ENCODE measurements around the gene SKOR1. TPM values are rescaled to one million over a fixed set of nuclear protein-coding genes. Genes with fewer than 3 reads are reported as not detected.
A peak's percentile ranks its signal among the peaks of the same experiment; 100 is the strongest.

The SKOR1 gene
- total RNA-seq, 1 experiment from 2014 or later, result 0.81 TPM

DNA sequence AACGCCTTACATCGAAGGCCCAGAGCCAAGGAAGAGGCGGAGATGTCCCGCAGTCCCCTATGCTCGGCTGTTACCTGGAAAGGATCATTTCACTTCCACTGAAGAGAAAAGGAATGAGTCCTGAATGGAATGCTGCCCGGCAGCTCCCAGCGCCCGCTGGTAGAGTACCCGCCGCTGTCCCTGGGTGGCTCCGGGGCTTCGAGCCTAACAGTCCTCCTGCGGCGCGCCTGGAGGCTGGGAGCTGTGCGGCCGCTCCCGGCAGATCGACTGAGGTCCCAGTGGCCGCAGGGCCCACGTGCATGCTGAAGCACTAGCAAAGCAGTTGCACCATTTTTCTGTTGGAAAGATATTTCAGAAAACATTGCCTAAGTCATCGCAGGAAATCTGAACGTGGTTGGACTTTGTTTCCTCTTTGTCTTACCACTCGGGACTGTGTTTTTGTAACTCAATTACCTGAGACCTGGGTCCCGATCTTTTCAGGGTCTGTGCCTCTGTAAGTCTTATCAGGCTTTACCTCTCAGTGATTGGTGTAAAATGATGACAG is 13.6 kb downstream of the SKOR1 start:
- intact Hi-C loops (cut with micrococcal nuclease), result loop anchor here (10.0 kb wide), 3 partner anchors 314 to 594 kb away; partner anchors contain the start of gene C15orf61
- Histone ChIP-seq H3K9me3 (ENCODE audit: control insufficient read depth in 1 of 2, insufficient read depth in 1 of 2, low read depth in 1 of 2, low read length in 2 of 2) (no peaks in the 10 kb centered on the region), H3K36me3 (ENCODE audit: control insufficient read depth in 1 of 2, insufficient read depth in 2 of 2, low read length in 2 of 2) (no peaks in the 10 kb centered on the region), H3K4me1 (ENCODE audit: control insufficient read depth in 1 of 2, insufficient read depth in 2 of 2, low read length in 2 of 2) (peaks cover 4 to 27% of the 10 kb centered on the region in 2 experiments; a peak in 3 of 4 replicates), H3K9me2 (ENCODE audit: insufficient read depth) (no peaks in the 10 kb centered on the region), H3K9ac (ENCODE audit: low read length) (peak overlapping the region; percentile 80; the same call in 1 of the 2 replicates), H3K4me3 (replicated peaks in 1 of 2; ENCODE audit: low read depth in 1 of 2, low read length in 2 of 2) (peak overlapping the region in 1 of 2 experiments; percentile 72; a peak in 1 of 4 replicates), H3K27me3 (ENCODE audit: insufficient read depth, low read length) (no peaks in the 10 kb centered on the region), H3K27ac (ENCODE audit: low read depth, low read length) (no peak overlapping the region), H2AFZ (ENCODE audit: low read depth, low read length, poor library complexity, severe bottlenecking) (peak overlapping the region; percentile 92), H4K20me1 (ENCODE audit: insufficient read depth) (no peaks in the 10 kb centered on the region), H3K4me2 (ENCODE audit: low read length) (peak overlapping the region; percentile 98), H3K79me2 (ENCODE audit: insufficient read depth, low read length) (no peaks in the 10 kb centered on the region)
- ChIA-PET POLR2A (no interaction called here), CTCF (no interaction called here), RAD21 (ENCODE audit: low non-redundant PET in 1 of 2, low total read pairs in 2 of 2, uncharacterized antibody in 2 of 2, unreplicated experiment in 2 of 2) (no interaction called here)
- TF ChIP-seq ZFX (IDR thresholded peaks at IDR 0.05) (no peak), POLR2AphosphoS5 (IDR thresholded peaks at IDR 0.05; ENCODE audit: low read depth, low read length) (no peak), TCF7L2 (IDR thresholded peaks at IDR 0.05; ENCODE audit: borderline replicate concordance, extremely low read depth, insufficient read depth, insufficient read length) (no peak), JUND (IDR thresholded peaks at IDR 0.05) (no peak), ELF1 (IDR thresholded peaks at IDR 0.05; ENCODE audit: borderline replicate concordance, low read depth) (no peak), POLR2A (IDR thresholded peaks at IDR 0.05; ENCODE audit: borderline replicate concordance, extremely low read depth, insufficient read depth, insufficient read length) (no peak), EGR1 (IDR thresholded peaks at IDR 0.05; ENCODE audit: low read depth) (no peak), CBX3 (IDR thresholded peaks at IDR 0.05; ENCODE audit: low read depth) (no peak), SRF (IDR thresholded peaks at IDR 0.05; ENCODE audit: low read depth) (no peak), RAD21 (IDR thresholded peaks at IDR 0.05; ENCODE audit: low read depth) (no peak)
- TF ChIP-seq, protein P1, sequence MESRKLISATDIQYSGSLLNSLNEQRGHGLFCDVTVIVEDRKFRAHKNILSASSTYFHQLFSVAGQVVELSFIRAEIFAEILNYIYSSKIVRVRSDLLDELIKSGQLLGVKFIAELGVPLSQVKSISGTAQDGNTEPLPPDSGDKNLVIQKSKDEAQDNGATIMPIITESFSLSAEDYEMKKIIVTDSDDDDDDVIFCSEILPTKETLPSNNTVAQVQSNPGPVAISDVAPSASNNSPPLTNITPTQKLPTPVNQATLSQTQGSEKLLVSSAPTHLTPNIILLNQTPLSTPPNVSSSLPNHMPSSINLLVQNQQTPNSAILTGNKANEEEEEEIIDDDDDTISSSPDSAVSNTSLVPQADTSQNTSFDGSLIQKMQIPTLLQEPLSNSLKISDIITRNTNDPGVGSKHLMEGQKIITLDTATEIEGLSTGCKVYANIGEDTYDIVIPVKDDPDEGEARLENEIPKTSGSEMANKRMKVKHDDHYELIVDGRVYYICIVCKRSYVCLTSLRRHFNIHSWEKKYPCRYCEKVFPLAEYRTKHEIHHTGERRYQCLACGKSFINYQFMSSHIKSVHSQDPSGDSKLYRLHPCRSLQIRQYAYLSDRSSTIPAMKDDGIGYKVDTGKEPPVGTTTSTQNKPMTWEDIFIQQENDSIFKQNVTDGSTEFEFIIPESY (IDR thresholded peaks at IDR 0.05; ENCODE audit: extremely low read depth, insufficient replicate concordance, low read length), result no peak
- TF ChIP-seq, protein P2, sequence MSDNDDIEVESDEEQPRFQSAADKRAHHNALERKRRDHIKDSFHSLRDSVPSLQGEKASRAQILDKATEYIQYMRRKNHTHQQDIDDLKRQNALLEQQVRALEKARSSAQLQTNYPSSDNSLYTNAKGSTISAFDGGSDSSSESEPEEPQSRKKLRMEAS (IDR thresholded peaks at IDR 0.05), result no peak
- TF ChIP-seq, protein P3, sequence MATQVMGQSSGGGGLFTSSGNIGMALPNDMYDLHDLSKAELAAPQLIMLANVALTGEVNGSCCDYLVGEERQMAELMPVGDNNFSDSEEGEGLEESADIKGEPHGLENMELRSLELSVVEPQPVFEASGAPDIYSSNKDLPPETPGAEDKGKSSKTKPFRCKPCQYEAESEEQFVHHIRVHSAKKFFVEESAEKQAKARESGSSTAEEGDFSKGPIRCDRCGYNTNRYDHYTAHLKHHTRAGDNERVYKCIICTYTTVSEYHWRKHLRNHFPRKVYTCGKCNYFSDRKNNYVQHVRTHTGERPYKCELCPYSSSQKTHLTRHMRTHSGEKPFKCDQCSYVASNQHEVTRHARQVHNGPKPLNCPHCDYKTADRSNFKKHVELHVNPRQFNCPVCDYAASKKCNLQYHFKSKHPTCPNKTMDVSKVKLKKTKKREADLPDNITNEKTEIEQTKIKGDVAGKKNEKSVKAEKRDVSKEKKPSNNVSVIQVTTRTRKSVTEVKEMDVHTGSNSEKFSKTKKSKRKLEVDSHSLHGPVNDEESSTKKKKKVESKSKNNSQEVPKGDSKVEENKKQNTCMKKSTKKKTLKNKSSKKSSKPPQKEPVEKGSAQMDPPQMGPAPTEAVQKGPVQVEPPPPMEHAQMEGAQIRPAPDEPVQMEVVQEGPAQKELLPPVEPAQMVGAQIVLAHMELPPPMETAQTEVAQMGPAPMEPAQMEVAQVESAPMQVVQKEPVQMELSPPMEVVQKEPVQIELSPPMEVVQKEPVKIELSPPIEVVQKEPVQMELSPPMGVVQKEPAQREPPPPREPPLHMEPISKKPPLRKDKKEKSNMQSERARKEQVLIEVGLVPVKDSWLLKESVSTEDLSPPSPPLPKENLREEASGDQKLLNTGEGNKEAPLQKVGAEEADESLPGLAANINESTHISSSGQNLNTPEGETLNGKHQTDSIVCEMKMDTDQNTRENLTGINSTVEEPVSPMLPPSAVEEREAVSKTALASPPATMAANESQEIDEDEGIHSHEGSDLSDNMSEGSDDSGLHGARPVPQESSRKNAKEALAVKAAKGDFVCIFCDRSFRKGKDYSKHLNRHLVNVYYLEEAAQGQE (IDR thresholded peaks at IDR 0.05; ENCODE audit: low read depth), result no peak
- no TSS peak for BruUV-seq (replicated peaks)
- DNase-seq (ENCODE audit: low read depth, low spot score) (no peak), ATAC-seq (no peak)

Data from HCT116 (cell line).